Breast epithelium (tissue), 3 donors: ENCODE data around the gene REPIN1.

Experiments used
- CTCF ChIP-seq, 3 donors: fragments of 450-650 bp; IDR thresholded peaks; one replicate each; pipeline ENCODE4 v1.5.1; 2016 to 2017; ENCODE audit warnings: antibody characterized with exemption in 3 of 3, mild to moderate bottlenecking in 3 of 3, moderate library complexity in 3 of 3
- POLR2AphosphoS5 ChIP-seq, 3 donors: sonication (generic); formaldehyde crosslinking; IDR thresholded peaks; one replicate each; pipeline ENCODE4 v1.6.1; 2017; ENCODE audit warnings: antibody characterized with exemption in 3 of 3

DNA sequence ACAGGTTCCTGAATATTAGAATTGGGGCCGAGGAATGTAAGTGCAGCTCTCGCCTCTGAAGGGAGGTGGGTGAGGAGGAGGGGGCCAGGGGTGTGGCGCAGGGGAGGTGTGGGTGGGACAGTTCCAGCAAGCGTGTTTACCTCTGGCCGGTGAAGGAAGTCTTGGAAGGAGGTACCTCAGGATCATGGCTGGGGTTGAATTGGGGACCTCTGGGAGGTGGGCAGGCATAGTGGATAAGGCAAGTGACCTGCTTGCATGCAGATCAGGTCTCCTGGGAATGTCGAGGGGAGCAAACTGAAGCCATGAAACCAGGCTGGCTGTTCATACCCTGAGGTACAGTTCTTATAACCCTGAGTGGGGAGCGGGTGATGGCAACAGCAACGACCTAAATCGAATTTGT is 12.5 kb downstream of the REPIN1 start:
- TF ChIP-seq CTCF (IDR thresholded peaks at IDR 0.05) (no peak), POLR2AphosphoS5 (IDR thresholded peaks at IDR 0.05) (no peak)
